ENCODE results near the gene SBNO1.

DNA sequence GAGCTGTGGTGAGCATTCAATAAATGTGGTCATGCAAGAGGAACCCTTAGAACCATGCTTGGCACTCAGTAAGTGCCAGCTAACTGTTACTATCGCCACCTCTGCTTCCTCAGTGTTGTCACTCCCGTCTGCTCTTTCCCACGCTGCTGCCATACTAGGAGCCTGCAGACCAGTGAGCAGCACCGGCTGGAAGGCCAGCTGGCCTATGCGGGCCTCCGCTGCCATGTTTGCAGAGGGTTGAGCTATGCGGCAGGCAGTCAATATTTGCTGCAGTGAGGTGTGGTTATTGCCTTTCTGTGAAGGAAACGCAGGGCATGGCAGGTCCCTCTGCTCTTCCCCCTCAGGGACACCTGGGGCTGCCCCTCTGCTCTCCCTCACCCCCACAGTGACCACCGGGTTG, 32.3 kb upstream of the SBNO1 start:
- TF ChIP-seq, protein P1, sequence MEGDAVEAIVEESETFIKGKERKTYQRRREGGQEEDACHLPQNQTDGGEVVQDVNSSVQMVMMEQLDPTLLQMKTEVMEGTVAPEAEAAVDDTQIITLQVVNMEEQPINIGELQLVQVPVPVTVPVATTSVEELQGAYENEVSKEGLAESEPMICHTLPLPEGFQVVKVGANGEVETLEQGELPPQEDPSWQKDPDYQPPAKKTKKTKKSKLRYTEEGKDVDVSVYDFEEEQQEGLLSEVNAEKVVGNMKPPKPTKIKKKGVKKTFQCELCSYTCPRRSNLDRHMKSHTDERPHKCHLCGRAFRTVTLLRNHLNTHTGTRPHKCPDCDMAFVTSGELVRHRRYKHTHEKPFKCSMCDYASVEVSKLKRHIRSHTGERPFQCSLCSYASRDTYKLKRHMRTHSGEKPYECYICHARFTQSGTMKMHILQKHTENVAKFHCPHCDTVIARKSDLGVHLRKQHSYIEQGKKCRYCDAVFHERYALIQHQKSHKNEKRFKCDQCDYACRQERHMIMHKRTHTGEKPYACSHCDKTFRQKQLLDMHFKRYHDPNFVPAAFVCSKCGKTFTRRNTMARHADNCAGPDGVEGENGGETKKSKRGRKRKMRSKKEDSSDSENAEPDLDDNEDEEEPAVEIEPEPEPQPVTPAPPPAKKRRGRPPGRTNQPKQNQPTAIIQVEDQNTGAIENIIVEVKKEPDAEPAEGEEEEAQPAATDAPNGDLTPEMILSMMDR (IDR thresholded peaks at IDR 0.05; ENCODE audit: insufficient read depth, low read length, poor library complexity, severe bottlenecking) = no peak
- no peak for TF ChIP-seq EZH2phosphoT487 (conservative IDR thresholded peaks at IDR 0.05; ENCODE audit: low read length)
